ENCODE data around the gene SLC1A5.
"Not testable (repeated sequence)": the region's sequence is repeated elsewhere in the genome, so short reads cannot be mapped to it uniquely, and the experiment has no call there.

Gene SLC1A5

DNA sequence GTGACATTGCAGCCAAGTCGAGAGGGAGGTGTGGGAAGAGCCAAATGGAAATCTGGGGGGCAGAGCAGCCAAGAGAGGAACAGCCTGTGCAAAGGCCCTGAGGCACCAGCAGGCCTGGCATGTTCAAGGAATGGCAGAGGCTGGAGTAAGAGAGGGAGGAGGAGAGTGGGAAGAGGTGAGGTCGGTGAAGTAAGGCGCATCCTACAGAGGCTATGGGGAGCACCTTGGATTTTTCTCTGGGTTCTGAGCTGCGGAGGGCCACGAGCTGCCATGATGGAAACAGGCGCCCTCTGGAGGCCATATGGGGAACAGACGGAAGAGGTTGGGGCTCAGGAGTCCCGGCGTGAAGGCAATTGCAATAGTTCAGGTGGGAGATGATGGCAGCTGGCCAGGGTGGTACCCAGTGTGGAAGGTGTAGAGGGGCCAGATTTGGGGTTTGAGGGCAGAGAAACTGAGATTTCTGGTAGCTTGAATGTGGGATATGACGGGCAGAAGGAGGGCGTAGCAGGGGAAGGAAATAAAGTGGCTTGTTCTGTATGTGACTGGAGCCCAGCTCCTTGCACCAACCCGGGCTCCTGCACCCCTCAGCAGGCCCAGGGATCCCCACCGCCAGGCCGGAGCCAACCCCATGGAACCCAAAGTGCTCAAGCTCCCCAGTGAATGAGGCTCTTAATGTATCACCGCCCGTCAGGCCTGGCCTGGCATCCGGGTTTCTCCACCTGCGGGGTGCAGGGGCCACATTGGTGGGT lies 21.7 kb downstream of the SLC1A5 start:
- DNase-seq: no peak

GRCh38 chr19:46764817-46765291 lies 23.5 kb downstream of the SLC1A5 start:
- DNase-seq: no peak

GRCh38 chr19:46762245-46762890 lies 26.0 kb downstream of the SLC1A5 start:
- DNase-seq: no peak

- no peak for DNase-seq
These were observed 27.0 kb downstream of the SLC1A5 start for GRCh38 chr19:46761418-46761831.

GRCh38 chr19:46760897-46761296 lies 27.5 kb downstream of the SLC1A5 start:
- not testable (repeated sequence) for DNase-seq

- DNase-seq: no peak
These were observed 28.0 kb downstream of the SLC1A5 start for GRCh38 chr19:46760363-46760762.

- no peak for DNase-seq
These were observed 28.5 kb downstream of the SLC1A5 start for GRCh38 chr19:46759817-46760333.

DNA sequence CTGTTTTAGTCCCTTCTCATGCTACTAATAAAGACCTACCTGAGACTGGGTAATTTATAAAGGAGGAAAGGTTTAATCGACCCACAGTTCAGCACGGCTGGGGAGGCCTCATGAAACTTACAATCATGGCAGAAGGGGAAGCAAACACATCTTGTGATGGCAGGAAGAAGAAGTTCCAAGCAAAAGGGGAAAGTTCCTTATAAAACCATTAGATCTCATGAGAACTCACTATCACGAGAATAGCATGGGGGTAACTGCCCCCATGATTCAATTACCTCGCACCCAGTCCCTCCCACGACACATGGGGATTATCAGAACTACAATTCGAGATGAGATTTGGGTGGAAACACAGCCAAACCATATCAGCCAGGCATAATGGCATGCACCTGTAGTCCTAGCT lies 29.2 kb downstream of the SLC1A5 start:
- no peak for DNase-seq

DNA sequence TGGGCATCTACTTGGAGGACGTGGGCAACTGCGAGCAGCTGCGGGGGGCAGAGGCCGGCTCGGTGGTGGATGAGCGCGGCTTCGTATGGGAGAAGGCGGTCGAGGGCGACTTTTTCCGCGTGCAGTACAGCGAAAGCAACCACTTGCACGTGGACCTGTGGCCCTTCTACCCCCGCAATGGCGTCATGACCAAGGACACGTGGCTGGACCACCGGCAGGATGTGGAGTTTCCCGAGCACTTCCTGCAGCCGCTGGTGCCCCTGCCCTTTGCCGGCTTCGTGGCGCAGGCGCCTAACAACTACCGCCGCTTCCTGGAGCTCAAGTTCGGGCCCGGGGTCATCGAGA lies 31.9 kb downstream of the SLC1A5 start:
- no peak for DNase-seq

DNA sequence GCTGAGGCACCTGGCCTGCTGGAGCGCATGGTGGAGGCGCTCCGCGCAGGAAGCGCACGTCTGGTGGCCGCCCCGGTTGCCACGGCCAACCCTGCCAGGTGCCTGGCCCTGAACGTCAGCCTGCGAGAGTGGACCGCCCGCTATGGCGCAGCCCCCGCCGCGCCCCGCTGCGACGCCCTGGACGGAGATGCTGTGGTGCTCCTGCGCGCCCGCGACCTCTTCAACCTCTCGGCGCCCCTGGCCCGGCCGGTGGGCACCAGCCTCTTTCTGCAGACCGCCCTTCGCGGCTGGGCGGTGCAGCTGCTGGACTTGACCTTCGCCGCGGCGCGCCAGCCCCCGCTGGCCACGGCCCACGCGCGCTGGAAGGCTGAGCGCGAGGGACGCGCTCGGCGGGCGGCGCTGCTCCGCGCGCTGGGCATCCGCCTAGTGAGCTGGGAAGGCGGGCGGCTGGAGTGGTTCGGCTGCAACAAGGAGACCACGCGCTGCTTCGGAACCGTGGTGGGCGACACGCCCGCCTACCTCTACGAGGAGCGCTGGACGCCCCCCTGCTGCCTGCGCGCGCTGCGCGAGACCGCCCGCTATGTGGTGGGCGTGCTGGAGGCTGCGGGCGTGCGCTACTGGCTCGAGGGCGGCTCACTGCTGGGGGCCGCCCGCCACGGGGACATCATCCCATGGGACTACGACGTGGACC lies 32.4 kb downstream of the SLC1A5 start:
- no peak for DNase-seq

GRCh38 chr19:46755077-46755852 lies 33.1 kb downstream of the SLC1A5 start:
- no peak for DNase-seq

DNA sequence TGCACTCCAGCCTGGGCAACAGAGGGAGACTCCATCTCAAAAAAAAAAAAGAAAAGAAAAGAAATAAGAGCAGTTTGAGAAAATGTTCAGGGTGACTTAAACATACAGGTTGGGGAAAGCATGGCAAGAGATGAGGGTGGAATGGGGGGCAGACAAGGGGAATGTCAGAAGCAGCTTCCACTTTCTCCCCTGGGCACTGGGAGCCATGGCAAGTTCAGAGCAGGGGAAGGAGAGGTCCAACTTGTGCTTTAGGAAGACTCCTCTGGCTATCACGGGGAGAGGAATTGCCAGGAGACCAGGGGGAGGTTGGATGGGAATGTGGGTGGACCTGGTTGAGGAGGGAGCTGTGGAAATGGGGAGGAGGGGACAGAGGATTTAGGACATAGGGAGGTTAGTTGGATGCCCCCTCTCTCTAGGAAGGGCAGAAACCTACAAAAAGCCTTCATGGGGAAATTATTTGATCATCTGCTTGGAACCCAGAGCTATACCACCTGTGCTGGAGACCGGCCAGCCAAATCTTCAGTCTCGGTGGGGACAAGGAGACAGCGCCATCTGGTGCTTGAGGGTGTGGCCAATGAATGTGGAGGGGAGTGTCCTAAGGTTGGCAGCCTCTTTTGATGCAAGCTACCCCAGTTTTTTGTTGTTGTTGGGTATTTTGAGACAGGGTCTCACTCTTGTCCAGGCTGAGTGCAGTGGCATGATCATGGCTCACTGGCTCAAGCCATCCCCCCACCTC lies 34.8 kb downstream of the SLC1A5 start:
- DNase-seq: no peak

- peak in 1 of 2 donors; percentile 25 for DNase-seq
These were observed 39.9 kb downstream of the SLC1A5 start for GRCh38 chr19:46748325-46749109.

- DNase-seq: peak; percentile 30 to 45
These were observed 41.9 kb downstream of the SLC1A5 start, which contains the start of gene STRN4 for GRCh38 chr19:46746281-46747057. Gene STRN4 (minus strand): TSS chr19:46746450. CDS start chr19:46746430, 20 bp downstream.

GRCh38 chr19:46745521-46746280 lies 42.7 kb downstream of the SLC1A5 start, which contains the start of gene FKRP:
Gene FKRP (plus strand): TSS chr19:46746057. CDS start chr19:46755451, 9,394 bp downstream.
- peak in 1 of 2 donors; percentile 26 for DNase-seq

DNA sequence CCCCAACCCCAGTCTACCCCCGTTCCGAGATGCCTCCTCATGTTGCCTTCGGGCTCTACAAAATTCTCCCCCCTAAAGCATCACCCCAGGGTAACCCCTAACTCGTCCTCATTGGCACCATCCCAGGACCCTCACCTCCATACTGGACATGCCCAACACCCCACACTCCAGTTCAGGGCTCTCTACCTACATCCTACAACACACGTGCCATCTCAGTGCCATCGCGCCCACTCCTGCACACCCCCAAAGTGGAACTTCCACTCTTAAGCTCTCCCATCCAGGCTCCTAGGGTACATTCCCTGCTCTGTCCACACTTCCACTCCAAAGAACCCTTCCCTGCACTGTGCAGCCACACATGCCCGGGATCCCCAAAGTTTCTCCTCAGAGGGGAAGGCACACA lies 43.4 kb downstream of the SLC1A5 start:
- no peak for DNase-seq

- DNase-seq: no peak
These were observed 44.2 kb downstream of the SLC1A5 start for GRCh38 chr19:46744005-46744691.

- DNase-seq: no peak
These were observed 45.4 kb downstream of the SLC1A5 start for GRCh38 chr19:46742926-46743480.

All from hippocampal formation (tissue), 2 donors.